H1 (cell line): Measurements from ENCODE around the gene FAAP100. TPM values are rescaled to one million over a fixed set of nuclear protein-coding genes. Genes with fewer than 3 reads are reported as not detected.

ENCODE experiments used
- ATF2 ChIP-seq: IDR thresholded peaks from 2 replicates; pipeline ENCODE4 v1.6.1; 2012; ENCODE audit warnings: low read length, inconsistent platforms
- CHD1 ChIP-seq: IDR thresholded peaks from 2 replicates; pipeline ENCODE4 v1.6.1; 2012; ENCODE audit warnings: low read depth, low read length, improper control_type of control experiment
- FOSL1 ChIP-seq: IDR thresholded peaks from 2 replicates; pipeline ENCODE4 v1.6.1; 2011; ENCODE audit warnings: mild to moderate bottlenecking, low read depth, low read length, moderate library complexity; ENCODE audit not compliant: insufficient read depth
- JUND ChIP-seq: IDR thresholded peaks from 2 replicates; pipeline ENCODE4 v1.6.1; 2011; ENCODE audit warnings: mild to moderate bottlenecking, improper control_type of control experiment, low read length
- NRF1 ChIP-seq: IDR thresholded peaks from 2 replicates; pipeline ENCODE4 v1.6.1; 2011; ENCODE audit warnings: mild to moderate bottlenecking, low read depth, low read length, improper control_type of control experiment
- POU5F1 ChIP-seq: IDR thresholded peaks from 2 replicates; pipeline ENCODE4 v1.6.1; 2011; ENCODE audit warnings: low read depth, mild to moderate bottlenecking, low read length, moderate library complexity
- SP1 ChIP-seq: IDR thresholded peaks from 2 replicates; pipeline ENCODE4 v1.6.1; 2011; ENCODE audit warnings: low read depth, low read length
- TAF7 ChIP-seq: optimal IDR thresholded peaks from 2 replicates; pipeline ENCODE3; 2011; ENCODE audit warnings: low read depth, mild to moderate bottlenecking, inconsistent platforms, low read length, moderate library complexity, borderline replicate concordance
- polyA plus RNA-seq, 7 experiments: library from polyadenylated mRNA; depleted of rRNA in 3 of 7; stranded (reverse) in 5 of 7; unstranded in 2 of 7; fragments of >200 nt in 5 of 7; fragments of 200-250 nt in 2 of 7; gene quantifications; 1 replicate in 5 of 7; 2 replicates in 1 of 7; 4 replicates in 1 of 7; pipeline versions ENCODE4 v1.2.1 to v1.2.3, GENCODE V29; 2011 to 2013; ENCODE audit warnings: missing spikeins in 2 of 7, mixed read lengths in 2 of 7
- total RNA-seq: library from RNA; stranded (reverse); fragmentation: NEBNext Ultra II Directional; extraction: Animal tissue kit (Norgen Biotek cat#: 25700); gene quantifications from 2 replicates; pipeline ENCODE4 v1.2.1, GENCODE V29; 2021

Gene FAAP100
- total and polyA plus RNA-seq, 2 of the 8 experiments (the other 6 are each of a cell fraction or from before 2014, with no cell fraction given) = 23.2 to 41.8 TPM

GRCh38 chr17:81546906-81547613, 5.1 kb downstream of the FAAP100 start (continued):
- no peak for TF ChIP-seq ATF2
- no peak for TF ChIP-seq CHD1
- TF ChIP-seq JUND = no peak
- no peak for TF ChIP-seq NRF1
- TF ChIP-seq FOSL1 = no peak
- no peak for TF ChIP-seq TAF7
- TF ChIP-seq SP1 = no peak
- TF ChIP-seq POU5F1 = no peak
- TF ChIP-seq, all 59 proteins: peak for 0
